ENCODE measurements around the gene NTM.

Gene NTM

DNA sequence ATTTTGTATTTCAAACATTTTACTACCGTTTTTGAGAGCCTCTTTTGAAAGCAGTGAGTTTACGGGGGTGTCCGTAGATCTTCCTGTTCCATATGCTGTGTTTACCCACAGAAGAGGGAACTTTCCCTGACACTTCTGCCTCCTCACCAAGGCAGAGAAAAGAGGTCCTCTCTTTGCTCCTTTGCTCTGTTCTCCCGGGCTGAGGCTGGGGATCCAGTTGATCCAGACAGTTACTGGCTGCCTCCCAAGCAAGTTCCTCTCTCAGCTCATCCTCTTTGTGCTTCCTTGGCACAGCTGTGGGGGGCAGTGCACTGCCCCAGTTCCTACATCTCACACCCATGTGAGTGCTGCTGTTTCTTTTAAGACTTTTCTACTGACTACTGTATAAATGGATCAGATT lies 813.7 kb downstream of the NTM start:
- no peak for DNase-seq

DNA sequence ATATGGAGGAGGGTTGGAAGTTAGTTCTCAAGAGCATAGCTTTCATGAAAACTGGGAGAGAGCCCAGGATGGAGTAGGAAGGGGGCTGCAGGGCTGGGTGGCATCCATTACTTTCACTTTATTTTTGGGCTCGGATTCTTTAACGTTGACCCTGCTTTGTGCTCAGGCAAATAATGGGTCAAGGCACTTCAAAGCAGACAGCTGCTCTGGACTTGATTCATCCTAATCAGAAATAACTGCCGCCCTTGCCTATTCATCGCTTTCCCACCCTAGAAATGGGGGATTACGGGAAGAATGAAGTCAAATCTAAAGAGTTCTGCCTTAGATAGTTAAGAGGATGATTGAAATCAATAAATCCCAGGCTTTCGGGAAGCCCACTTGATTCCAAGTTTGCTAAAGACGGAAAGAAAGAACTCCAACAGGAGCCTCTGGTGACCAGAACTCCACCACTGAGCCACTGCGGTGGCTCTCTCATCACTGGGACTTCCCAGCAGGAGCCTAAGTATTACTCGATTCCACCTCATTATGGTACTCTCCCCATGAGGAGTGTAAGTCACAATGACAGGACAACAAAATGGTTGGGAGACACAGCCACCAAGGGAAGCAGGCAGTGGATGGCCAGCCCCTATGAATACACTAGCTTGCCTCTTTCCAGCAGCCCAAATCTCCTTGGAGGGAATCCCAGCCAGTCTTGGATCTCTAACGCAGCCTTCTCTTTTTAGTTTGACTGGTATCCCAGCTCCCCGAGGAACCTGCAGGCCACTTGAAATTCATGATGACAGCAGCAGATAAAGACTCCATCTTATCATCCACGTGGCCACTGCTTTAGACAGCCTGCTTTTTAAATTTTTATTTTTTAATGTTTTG lies 815.5 kb downstream of the NTM start:
- DNase-seq: no peak

DNA sequence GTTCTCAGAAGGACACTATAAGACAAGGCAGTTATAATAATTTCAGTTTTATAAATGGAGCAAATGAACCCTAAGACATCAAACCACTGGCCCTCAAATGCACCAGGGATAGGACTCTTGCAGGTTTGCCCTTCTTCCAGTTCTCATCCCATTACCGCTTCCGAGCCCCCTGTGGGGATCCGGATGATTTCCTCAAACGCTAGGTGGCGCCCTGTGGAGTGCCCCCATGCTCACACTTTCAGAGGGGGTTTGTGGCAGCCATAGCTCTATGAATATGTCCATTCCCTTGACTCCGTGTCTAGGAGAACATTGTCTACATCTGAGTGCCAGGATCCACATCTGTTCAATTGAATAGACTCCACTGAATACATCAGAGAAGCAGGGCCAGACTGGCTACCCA lies 816.3 kb downstream of the NTM start:
- no peak for DNase-seq

DNA sequence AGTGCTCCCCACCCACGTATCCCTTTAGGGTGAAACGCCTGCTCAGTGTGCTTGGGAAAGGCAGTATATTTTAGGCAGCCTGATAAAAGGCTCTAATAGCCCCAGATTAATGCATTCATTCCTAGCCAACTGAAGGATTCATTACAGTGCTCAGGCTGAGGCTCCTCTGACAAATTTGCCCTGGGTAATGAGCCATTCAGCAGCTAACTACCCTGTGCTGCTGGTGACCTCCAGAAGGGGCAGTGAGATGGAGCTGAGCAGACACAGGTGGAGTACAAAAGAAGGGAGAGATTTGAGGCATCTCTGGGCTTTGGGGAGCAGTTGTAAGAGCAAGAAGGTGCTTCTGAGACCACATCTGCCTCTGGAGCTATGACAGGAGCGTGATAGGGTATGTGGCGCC lies 817.0 kb downstream of the NTM start:
- DNase-seq: no peak

DNA sequence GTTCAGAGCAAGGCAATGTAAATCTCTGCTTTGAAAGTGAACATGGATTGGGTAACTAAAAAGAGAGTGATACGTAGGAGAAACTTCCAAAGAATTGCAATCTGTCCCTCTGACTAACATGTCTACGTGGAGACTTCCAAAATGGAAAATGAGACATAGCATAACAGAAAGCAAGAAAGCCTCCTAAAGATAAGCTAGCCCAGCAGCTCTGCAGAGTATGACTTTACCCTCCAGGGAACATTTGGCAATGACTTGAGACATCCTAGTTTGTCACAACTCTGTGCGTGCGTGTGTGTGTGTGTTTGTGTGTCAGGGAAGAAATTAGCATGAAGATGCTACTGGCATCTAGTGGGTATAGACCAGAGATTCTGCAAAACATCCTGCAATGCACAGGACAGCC lies 817.4 kb downstream of the NTM start:
- no peak for DNase-seq

DNA sequence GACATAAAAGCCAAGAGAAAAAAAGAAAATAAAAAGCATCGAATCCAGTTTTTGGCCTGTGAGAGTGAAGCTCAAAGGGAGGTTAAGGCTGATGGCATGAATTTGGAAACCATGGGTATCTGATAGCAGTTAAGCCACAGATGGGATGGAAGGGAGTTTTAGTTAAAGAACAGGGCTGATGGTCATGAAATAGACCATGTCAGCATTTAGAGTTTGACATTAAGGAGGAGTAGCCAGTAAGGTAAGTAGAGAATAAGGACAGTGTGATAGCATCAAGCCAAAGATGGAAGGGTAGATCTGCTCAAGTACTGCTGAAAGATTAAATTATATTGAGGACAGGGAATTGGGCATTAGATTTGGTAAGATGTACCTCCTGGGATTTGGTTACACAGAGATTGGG lies 826.5 kb downstream of the NTM start:
- no peak for DNase-seq

DNA sequence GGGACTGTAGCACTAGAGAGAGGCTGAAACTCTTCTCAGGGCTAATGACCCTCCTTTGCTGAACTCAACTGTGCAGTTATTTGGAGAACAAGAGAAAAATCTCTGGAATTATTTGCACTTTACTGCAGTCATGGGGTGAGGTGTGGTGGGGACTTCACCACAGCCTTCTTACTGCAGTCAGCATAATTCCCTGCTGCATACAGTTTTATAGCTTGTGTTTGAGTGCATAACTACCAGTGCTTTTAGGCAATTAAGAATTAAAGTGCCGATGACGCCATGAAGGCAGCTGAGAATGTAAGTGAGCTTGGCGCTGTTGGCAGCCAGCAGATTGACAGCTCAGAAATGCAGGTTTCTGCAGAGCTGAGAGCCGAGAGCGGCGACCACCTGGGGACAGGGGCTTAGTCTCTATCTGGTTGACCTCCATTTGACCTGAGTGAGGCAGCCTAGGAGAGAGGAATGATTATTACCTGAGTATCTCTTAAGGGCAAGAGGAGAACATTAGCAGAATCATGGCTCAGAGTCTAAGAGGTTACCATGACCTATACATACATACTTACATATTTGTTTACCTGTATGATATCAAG lies 830.0 kb downstream of the NTM start:
- no peak for DNase-seq

DNA sequence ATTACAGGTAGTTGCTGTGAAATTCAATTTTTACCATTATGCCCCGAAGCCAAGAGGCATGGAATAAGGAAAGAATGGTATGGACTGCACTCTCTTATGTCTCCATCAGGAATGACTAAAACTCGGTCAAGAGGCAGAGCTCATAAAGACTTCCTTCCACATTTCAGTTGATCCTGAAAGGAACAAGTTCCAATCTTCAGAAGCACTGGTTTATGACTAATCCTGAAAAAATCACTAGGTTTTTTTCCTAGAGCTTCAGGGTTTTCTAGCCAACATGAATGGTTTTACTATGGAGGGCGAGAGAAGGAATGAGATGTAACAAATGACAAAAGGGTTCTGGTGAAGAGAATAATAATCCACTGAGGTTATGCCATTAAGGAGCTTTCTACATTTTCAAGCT lies 832.2 kb downstream of the NTM start:
- DNase-seq: no peak

DNA sequence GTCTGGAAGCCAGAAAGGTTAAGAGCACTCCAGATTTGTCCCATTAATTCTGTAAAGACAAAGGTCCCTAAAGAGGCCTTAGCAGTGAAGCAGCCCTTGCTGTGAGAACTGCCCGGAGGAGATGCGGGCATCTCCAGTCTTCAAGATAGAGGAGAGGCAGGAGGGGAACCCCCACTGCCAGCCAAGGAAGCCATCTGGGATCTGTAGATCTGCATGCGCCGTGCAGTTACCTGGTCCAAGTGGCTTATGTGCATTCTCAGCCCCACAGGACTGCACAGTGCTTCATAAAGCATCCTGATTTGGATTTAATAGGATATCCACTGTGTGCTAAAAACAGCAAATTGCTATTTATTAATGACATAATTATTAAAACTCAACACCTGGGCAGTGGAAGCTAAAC lies 834.6 kb downstream of the NTM start:
- DNase-seq: no peak

DNA sequence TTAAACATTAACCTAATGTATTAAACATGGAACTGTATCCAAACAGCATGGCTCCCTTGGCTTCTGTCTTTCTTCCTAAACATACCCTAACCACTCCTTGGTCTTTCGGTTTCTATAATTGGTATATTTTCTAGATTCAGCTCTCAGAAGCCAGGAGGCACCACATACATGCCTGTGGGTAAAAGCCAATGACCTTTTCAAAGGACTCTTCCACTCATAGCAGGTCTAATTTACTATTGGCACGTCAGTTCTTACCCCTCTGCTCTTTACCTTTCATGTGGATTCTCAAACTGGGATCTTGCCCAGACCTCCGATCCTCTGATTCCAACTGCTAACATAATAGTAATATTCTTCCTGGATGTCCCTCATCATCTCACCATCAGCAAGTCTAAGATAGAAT lies 835.1 kb downstream of the NTM start:
- DNase-seq: no peak

DNA sequence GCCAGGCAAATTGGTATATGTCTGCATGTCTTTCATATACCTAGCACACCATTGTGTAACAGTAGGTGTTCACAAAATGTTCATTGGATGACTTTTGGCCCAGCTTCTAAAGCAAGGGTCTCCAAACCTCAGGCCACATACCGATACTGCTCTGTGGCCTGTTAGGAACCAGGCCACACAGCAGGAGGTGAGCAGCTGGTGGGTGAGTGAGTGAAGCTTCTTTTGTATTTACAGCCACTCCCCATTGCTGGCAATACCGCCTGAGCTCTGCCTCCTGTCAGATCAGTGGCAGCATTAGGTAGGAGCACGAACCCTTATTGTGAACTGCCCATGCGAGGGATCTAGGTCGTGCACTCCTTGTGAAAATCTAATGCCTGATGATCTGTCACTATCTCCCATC lies 836.6 kb downstream of the NTM start:
- DNase-seq: no peak

DNA sequence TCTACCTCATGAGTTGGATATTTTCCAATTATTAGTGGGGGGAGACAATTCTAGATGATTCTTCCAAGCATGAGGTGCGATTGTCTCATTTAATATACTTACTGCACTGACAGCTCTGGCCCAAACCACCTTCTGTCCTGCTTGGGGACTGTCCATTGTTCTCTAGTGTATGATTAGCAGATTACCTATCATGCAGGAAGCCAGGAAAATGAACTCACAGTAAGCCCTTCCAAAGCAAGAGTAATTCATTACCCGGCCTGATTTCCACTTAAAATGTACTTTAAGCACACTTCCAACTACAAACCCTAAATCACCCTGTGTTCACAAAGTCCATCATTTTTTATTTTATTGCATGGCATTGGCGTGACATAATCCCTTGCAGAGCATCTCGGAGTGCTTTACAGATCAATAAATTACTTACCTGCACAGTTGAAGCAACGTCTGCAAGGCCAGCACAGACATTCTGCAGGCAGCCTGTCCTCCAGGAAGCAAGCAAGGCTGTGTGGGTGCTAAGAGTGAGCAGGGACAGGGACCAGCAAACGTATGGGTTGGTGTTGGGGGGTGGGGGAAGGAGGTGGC lies 838.2 kb downstream of the NTM start:
- DNase-seq: no peak

DNA sequence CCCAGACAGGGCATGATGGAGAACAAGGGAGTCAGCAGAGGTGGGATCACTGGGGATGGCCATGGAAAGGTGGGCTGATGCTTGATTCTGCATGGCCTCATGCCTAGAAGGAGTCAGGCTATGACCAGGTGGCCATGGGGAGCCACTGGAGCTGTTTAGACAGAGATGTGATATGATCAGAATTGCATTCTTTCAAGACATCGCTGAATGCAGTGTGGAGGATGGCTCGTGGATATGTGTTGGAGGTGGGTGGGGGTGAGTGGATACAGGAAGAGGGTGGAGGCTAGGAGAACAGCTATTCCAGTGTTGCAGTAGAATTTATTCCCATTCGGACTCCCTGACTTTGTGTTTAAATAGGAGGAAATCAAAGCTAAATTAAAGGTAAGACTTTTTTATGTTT lies 841.1 kb downstream of the NTM start:
- no peak for DNase-seq

DNA sequence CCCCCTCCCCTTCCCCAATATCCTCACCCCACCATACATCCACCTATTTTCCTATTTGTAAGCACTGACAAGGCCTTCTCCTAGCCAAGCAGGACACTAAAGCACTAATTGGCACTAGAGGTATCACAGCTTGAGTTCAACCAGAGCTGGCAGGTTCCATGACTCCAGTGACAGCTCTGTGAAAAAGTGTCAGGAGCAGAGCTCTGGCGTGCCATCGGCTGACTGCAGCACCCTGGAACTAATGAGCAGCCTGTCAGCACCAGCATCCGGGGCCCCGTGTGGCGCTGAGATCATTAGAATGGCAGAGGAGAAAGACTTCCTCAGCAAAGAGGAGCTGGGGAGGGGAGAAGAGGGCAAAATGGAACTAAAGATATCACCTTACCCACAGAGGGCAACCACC lies 847.4 kb downstream of the NTM start:
- no peak for DNase-seq

DNA sequence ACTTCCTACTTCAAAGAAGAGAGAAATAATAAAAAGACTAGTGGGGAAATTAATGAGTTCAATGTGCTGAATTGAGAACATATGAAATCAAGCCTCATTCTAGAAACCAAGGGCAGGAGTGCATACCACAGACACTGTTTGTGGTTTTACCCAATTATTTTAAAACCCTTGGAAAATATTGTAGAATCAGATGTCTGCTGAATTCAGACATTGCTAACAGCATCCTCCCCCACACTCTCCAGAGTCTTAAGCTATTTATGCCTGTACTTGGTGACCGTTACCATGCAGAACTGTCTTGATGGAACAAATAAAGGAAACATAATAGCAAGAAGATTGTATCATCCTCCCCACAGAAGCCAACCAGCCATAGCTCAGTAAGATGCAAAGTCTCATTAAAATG lies 850.1 kb downstream of the NTM start:
- DNase-seq: no peak

DNA sequence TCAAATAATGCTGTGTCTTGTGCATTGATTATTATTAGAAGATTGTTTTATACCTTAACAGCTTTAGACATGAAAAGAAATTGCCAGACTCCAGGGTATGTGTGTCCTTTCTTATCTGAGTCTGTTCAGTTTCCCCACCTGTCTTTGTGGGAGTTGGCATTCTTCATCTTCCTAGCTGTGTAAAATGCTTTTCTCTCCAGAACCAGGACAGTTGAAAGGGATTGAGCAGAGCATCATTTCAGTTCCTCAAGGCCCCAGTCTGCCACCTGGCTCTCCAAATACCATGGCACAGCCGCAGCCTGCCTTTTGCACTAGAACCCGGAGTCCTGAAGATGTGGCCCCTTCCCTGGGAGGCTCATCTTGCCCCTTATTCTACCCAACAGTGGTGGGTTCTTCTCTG lies 851.9 kb downstream of the NTM start:
- no peak for DNase-seq

DNA sequence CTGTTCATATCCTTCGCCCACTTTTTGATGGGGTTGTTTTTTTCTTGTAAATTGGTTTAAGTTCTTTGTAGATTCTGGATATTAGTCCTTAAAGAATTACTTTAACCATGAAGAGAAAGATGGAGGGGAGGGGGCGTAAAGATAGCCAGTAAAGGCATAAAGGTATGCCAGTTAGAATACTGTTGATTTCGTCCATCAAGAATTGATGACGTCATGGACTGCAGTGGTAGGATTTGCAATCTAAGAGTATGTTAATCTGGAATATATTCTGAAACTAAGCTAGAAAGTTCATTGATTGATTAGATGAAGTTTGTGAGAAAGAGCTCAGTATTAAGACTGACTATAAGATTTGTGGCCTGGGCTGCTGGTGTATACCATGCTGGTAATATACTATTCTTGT lies 856.1 kb downstream of the NTM start:
- DNase-seq: no peak

DNA sequence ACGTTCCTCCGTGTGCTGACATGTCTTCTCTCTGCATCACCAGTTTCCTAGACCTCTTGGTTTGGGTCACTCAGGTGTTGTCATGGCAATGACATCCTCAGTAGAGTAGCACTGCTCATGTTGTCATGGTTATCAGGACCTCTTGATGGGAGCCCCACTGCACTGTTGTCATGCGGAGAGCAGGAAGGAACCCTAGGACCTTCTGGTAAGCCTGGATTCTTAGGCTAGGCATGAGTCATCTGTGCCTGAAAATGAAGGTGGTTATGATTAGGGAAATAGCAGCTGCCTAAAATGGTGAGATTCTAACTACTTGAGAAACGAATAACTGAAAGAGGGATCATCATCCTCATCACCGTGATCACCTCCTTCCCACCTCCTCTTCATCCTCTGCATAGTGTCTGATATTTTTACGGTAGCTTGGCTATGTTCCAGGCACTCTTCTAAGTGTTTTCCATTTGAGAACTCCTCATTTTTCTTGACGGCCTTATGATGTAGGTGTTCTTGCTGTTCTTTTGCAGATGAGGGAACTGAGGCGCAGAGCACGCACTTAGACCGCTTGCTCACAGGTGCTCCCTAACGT lies 858.4 kb downstream of the NTM start:
- no peak for DNase-seq

DNA sequence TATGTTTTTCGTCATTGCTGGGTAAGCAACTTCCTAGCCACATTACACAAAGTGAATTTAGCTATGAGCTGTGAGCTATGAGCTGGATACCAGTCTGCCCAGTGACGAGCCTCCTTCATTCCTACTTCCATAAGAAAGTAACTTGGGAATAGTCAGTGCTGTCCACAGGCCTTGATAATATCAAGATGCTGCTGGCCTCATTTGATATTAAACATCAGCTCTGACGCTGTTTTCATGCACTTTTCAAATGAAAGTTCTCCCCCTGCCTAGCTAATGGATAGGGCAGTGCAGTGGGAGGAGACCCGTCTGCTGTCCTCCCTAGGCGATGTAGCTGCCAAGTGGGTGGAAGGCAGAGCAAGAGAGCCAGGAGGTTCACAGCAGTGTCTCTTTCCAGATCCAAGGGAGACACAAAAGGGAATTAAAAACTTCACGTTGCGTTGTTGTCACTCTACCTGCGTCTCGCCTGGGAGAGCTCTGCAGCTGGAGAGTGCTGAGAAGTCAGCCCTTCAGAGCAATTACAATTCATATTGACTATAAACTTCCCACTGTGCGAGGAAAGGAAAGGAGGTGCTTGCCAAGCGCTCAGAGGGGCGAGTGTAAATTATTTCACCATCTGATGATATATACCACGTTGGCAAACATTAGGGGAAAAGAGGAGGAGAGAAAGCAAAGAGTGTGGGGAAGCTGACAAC lies 861.4 kb downstream of the NTM start:
- DNase-seq: no peak

DNA sequence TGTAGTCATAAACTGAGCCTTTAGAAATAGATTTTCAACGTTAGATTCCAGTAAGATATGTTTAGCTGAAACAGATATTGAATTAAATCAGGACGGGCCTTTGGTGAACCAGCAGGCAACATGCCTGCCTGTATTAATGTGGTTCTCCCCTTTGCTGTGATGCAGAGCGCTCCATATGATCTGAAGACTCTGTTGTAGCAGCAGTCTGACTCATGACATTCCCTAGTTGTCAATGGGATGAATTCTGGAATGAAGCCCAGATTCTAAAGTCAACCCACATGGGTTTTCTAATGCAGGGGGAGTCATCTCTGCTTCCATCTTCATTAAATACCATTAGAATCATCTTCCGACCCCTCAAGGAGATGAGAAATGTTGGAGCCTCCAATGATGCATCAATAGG lies 864.5 kb downstream of the NTM start:
- DNase-seq: no peak

DNA sequence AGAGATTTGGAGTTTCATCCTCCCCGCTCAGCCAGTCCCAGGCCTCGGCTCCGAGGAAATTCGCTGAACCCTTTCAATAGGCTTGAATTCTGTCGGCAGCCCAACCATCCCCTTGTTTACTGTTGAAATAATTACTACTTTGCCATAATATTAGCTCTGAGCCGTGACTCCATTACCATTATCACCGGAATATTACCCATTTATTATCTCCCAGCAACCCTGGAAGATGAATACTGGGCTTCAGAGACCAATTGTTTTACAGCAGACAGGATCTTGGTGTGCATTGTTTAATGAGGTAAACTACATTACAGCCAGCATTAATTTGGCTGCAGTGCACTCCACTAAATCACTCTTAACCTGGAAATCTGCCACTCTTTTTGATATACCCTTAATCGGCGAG lies 867.4 kb downstream of the NTM start:
- DNase-seq: no peak

DNA sequence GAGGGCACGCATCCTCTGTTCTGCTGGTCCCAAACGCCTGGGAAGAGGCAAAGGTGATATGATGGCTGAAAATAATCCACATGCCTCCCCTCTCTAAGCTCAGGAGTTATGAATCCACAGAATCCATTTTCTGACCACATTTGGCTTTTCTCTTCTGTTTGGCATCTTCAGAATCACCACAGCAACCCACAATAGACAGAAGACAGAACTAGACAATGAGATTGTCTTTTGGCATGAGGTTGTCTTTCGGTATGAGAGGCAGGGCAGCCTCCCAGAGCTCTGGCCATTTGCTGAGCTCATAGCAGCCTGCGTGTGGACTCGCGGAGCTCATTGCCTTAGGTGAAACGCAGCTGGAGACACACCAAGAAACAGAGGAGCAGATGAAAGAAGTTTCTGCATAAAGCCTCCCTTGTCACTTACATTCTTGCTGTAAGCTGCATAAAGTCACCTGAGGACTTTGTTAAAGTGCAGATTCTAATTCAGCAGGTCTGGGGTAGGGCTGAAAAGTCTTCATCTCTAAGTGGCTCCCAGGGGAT lies 868.0 kb downstream of the NTM start:
- DNase-seq: no peak

DNA sequence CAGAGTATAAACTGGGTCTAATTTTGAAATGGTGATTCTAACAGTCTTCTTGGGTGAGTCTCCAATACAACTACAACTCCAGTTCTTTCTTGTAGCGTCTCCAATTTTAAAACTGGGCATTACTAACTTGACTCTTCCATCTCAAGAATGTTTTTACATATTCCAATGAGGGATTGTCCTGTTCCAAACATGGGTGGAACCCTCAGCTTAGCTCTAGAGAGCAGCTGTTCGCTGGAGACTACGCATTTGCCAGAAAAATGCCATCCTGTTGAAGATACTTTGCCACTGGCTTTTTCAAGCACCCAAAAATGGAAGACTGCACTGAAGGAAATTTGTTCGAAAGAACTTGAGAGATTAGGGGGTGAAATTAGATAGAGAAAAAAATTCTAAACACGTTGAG lies 870.0 kb downstream of the NTM start:
- DNase-seq: no peak

All from suppressor macrophage (primary cell).